Adrenal gland (tissue), 5 donors: ENCODE results near the gene GALNT1.

ENCODE experiments used
- POLR2A ChIP-seq, 2 donors: fragments of 450-650 bp; IDR thresholded peaks; one replicate each; pipeline ENCODE4 v1.6.1; 2017; ENCODE audit warnings: antibody characterized with exemption in 2 of 2, mild to moderate bottlenecking in 2 of 2, moderate library complexity in 1 of 2
- TF ChIP-seq, protein P1 (sequence below), 6 experiments: fragments of 450-650 bp in 4 of 6; fragments of 200-600 bp in 2 of 6; sonication (generic) in 1 of 6; IDR thresholded peaks; 1 replicate in 5 of 6; 2 replicates in 1 of 6; pipeline versions ENCODE4 v1.5.1 to v1.8.0; 2016 to 2021; ENCODE audit warnings: antibody characterized with exemption in 6 of 6, mild to moderate bottlenecking in 2 of 6, moderate library complexity in 1 of 6
- donor health status: DM: no; HTN: no; CAD: no.

DNA sequence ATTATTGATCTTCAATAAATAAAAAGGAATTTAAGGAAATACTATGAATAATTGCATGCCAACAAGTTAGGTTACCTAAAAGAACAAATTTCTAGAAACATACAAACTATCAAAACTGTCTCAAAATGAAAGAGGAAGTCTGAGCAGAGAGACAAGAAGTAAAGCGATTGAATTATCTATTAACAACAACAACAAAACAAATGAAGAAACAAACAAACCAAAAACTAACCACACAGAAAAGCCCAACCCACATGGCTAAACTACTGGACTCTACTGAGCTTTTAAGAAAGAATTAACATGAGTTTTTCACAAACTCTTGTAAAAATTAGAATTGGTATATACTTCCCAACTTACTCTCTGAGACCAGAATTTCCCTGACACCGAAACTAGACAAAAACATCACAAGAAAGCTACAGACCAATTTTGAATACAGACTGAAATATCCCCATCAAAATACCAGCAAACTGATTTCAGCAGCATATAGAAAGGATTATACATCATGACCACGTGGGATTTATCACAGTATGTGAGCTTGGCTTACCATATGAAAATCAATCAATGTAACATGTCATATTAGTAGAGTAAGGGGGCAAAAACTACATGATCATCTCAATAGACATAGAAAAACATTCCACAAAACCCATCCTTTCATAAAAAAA lies 16.6 kb upstream of the GALNT1 start:
- TF ChIP-seq, protein P1, sequence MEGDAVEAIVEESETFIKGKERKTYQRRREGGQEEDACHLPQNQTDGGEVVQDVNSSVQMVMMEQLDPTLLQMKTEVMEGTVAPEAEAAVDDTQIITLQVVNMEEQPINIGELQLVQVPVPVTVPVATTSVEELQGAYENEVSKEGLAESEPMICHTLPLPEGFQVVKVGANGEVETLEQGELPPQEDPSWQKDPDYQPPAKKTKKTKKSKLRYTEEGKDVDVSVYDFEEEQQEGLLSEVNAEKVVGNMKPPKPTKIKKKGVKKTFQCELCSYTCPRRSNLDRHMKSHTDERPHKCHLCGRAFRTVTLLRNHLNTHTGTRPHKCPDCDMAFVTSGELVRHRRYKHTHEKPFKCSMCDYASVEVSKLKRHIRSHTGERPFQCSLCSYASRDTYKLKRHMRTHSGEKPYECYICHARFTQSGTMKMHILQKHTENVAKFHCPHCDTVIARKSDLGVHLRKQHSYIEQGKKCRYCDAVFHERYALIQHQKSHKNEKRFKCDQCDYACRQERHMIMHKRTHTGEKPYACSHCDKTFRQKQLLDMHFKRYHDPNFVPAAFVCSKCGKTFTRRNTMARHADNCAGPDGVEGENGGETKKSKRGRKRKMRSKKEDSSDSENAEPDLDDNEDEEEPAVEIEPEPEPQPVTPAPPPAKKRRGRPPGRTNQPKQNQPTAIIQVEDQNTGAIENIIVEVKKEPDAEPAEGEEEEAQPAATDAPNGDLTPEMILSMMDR (IDR thresholded peaks at IDR 0.05): no peak
- TF ChIP-seq POLR2A (IDR thresholded peaks at IDR 0.05): no peak
